HEK293 (cell line): ENCODE measurements around the gene CHMP1B.

Source experiments
- CTCF ChIA-PET: fragments of 350-600 bp; formaldehyde crosslinking; extraction: SDS; loops from one replicate; lab custom pipeline; 2021; ENCODE audit warnings: antibody characterized with exemption; lab: Yijun Ruan, JAX
- POLR2A ChIA-PET: fragments of 300-600 bp; formaldehyde crosslinking; extraction: SDS; loops from one replicate; lab custom pipeline; 2020; ENCODE audit warnings: antibody characterized with exemption, inconsistent platforms; lab: Yijun Ruan, JAX
- H3K27ac ChIP-seq: fragments of 200-500 bp; sonication (Bioruptor generic); 2 replicates; pipeline ENCODE4 v1.5.1; 2014; ENCODE audit warnings: low read depth, low read length, control low read depth, inconsistent platforms; ENCODE audit errors: extremely low read depth
- H3K36me3 ChIP-seq, 2 experiments: fragments of 200-500 bp in 1 of 2; sonication (Bioruptor generic) in 1 of 2; 1 replicate in 1 of 2; 2 replicates in 1 of 2; pipeline ENCODE4 v1.5.1; 2014 to 2017; ENCODE audit warnings: inconsistent platforms in 2 of 2, low read length in 2 of 2; ENCODE audit not compliant: control insufficient read depth in 2 of 2, insufficient read depth in 1 of 2
- H3K4me1 ChIP-seq: fragments of 200-500 bp; sonication (Bioruptor generic); 2 replicates; pipeline ENCODE4 v1.5.1; 2014; ENCODE audit warnings: mild to moderate bottlenecking, low read length, inconsistent platforms; ENCODE audit not compliant: control insufficient read depth, insufficient read depth
- H3K4me3 ChIP-seq: 2 replicates; pipeline ENCODE4 v1.5.1; 2011; ENCODE audit warnings: low read depth, mild to moderate bottlenecking, control low read depth, low read length, moderate library complexity
- H3K9me3 ChIP-seq: fragments of 200-500 bp; sonication (Bioruptor generic); 2 replicates; pipeline ENCODE4 v1.5.1; 2014; ENCODE audit warnings: low read depth, low read length, inconsistent platforms; ENCODE audit not compliant: control insufficient read depth, insufficient read depth
- SALL2 ChIP-seq: fragments of 450-650 bp; formaldehyde crosslinking; IDR thresholded peaks from 2 replicates; pipeline ENCODE4 v1.5.0; 2017; ENCODE audit warnings: missing biosample characterization, mild to moderate bottlenecking, missing genetic modification characterization, borderline replicate concordance
- SP2 ChIP-seq: fragments of 450-650 bp; formaldehyde crosslinking; IDR thresholded peaks from 2 replicates; pipeline ENCODE4 v1.5.1; 2016; ENCODE audit warnings: missing biosample characterization, missing genetic modification characterization
- TCF7L2 ChIP-seq: IDR thresholded peaks from 2 replicates; pipeline ENCODE4 v1.6.1; 2011; ENCODE audit warnings: low read depth, mild to moderate bottlenecking, inconsistent platforms, low read length, moderate library complexity, borderline replicate concordance
- ZNF184 ChIP-seq: fragments of 450-650 bp; IDR thresholded peaks from 2 replicates; pipeline ENCODE4 v1.5.1; 2018; ENCODE audit warnings: missing biosample characterization, mild to moderate bottlenecking, missing genetic modification characterization
- ZNF223 ChIP-seq: fragments of 450-650 bp; formaldehyde crosslinking; IDR thresholded peaks from 2 replicates; pipeline ENCODE4 v1.5.1; 2016; ENCODE audit warnings: missing biosample characterization, missing genetic modification characterization
- ZNF341 ChIP-seq: fragments of 450-650 bp; formaldehyde crosslinking; IDR thresholded peaks from 2 replicates; pipeline ENCODE4; 2016; ENCODE audit warnings: low read depth, missing biosample characterization, missing genetic modification characterization
- ZNF510 ChIP-seq: fragments of 450-650 bp; formaldehyde crosslinking; IDR thresholded peaks from 2 replicates; pipeline ENCODE4 v1.5.1; 2018; ENCODE audit warnings: mild to moderate bottlenecking, missing genetic modification characterization, missing biosample characterization; ENCODE audit not compliant: insufficient replicate concordance
- ZNF544 ChIP-seq: fragments of 450-650 bp; formaldehyde crosslinking; IDR thresholded peaks from 2 replicates; pipeline ENCODE4 v1.5.0; 2017; ENCODE audit warnings: missing biosample characterization, missing genetic modification characterization
- TF ChIP-seq, protein P1 (sequence below): fragments of 450-650 bp; formaldehyde crosslinking; IDR thresholded peaks from 2 replicates; pipeline ENCODE4; 2016; ENCODE audit warnings: missing biosample characterization, missing genetic modification characterization
- TF ChIP-seq, protein P2 (sequence below): IDR thresholded peaks from 2 replicates; pipeline ENCODE4 v1.6.1; 2011; ENCODE audit warnings: mild to moderate bottlenecking, low read depth, low read length, borderline replicate concordance
- TF ChIP-seq, protein P3 (sequence below): fragments of 450-650 bp; formaldehyde crosslinking; IDR thresholded peaks from 2 replicates; pipeline ENCODE4 v1.5.1; 2017; ENCODE audit warnings: missing biosample characterization, missing genetic modification characterization
- TF ChIP-seq, protein P4 (sequence below): fragments of 450-650 bp; formaldehyde crosslinking; IDR thresholded peaks from 2 replicates; pipeline ENCODE4 v1.5.1; 2016; ENCODE audit warnings: missing biosample characterization, missing genetic modification characterization
- TF ChIP-seq, protein P5 (sequence below): fragments of 450-650 bp; formaldehyde crosslinking; IDR thresholded peaks from 2 replicates; pipeline ENCODE4 v1.5.1; 2016; ENCODE audit warnings: missing biosample characterization, missing genetic modification characterization
- TF ChIP-seq, protein P6 (sequence below): fragments of 450-650 bp; formaldehyde crosslinking; IDR thresholded peaks from 2 replicates; pipeline ENCODE4 v1.5.1; 2017; ENCODE audit warnings: missing biosample characterization, mild to moderate bottlenecking, missing genetic modification characterization, moderate library complexity

CHMP1B gene

DNA sequence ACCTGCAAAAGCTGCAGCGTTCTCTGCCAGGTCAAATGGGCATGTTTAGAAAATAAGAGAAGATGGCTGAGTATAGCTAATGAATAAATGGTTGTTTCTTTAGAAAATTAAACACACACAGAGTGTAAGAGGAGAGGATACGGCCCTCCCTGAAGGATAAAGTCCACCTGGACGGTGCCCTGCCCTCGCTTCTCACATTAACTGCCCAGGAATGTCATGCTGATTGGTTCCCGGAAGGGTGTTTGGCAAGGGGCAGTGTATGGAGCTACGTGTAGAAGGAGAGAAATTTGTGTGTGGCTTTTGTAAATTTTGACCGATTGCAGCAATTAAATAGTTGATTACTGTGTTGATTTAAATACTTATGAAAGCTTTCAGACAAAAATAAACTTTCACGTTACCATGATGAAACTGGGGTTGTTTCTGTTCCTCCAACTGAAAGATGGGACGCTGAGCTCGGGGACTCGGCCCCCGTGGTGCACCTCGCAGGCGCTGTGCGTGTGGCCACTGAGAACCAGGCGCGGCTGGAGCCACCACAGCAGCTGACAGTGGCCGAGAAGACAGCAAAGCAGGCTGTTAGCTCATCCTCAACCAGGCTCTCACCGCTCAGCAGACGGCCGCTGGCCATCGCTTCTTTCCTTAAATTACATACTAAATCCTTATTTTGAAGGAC, 34.2 kb downstream of the CHMP1B start:
- no peak overlapping the region for H3K27ac ChIP-seq
- TF ChIP-seq, protein P1, sequence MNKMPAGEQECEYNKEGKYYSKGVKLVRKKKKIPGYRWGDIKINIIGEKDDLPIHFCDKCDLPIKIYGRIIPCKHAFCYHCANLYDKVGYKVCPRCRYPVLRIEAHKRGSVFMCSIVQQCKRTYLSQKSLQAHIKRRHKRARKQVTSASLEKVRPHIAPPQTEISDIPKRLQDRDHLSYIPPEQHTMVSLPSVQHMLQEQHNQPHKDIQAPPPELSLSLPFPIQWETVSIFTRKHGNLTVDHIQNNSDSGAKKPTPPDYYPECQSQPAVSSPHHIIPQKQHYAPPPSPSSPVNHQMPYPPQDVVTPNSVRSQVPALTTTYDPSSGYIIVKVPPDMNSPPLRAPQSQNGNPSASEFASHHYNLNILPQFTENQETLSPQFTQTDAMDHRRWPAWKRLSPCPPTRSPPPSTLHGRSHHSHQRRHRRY (tag by site-specific recombination) = no peak
- TF ChIP-seq ZNF223 (tag by site-specific recombination) (no peak), ZNF184 (tag by site-specific recombination) (no peak), ZNF510 (no peak), ZNF341 (tag by site-specific recombination) (no peak), ZNF544 (tag by site-specific recombination) (no peak), SP2 (no peak), SALL2 (tag by site-specific recombination) (no peak), TCF7L2 (no peak)
- TF ChIP-seq, protein P2, sequence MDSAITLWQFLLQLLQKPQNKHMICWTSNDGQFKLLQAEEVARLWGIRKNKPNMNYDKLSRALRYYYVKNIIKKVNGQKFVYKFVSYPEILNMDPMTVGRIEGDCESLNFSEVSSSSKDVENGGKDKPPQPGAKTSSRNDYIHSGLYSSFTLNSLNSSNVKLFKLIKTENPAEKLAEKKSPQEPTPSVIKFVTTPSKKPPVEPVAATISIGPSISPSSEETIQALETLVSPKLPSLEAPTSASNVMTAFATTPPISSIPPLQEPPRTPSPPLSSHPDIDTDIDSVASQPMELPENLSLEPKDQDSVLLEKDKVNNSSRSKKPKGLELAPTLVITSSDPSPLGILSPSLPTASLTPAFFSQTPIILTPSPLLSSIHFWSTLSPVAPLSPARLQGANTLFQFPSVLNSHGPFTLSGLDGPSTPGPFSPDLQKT = no peak
- TF ChIP-seq, protein P3, sequence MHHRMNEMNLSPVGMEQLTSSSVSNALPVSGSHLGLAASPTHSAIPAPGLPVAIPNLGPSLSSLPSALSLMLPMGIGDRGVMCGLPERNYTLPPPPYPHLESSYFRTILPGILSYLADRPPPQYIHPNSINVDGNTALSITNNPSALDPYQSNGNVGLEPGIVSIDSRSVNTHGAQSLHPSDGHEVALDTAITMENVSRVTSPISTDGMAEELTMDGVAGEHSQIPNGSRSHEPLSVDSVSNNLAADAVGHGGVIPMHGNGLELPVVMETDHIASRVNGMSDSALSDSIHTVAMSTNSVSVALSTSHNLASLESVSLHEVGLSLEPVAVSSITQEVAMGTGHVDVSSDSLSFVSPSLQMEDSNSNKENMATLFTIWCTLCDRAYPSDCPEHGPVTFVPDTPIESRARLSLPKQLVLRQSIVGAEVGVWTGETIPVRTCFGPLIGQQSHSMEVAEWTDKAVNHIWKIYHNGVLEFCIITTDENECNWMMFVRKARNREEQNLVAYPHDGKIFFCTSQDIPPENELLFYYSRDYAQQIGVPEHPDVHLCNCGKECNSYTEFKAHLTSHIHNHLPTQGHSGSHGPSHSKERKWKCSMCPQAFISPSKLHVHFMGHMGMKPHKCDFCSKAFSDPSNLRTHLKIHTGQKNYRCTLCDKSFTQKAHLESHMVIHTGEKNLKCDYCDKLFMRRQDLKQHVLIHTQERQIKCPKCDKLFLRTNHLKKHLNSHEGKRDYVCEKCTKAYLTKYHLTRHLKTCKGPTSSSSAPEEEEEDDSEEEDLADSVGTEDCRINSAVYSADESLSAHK (tag by site-specific recombination) = no peak
- TF ChIP-seq, protein P4, sequence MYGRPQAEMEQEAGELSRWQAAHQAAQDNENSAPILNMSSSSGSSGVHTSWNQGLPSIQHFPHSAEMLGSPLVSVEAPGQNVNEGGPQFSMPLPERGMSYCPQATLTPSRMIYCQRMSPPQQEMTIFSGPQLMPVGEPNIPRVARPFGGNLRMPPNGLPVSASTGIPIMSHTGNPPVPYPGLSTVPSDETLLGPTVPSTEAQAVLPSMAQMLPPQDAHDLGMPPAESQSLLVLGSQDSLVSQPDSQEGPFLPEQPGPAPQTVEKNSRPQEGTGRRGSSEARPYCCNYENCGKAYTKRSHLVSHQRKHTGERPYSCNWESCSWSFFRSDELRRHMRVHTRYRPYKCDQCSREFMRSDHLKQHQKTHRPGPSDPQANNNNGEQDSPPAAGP (tag by site-specific recombination) = no peak
- TF ChIP-seq, protein P5, sequence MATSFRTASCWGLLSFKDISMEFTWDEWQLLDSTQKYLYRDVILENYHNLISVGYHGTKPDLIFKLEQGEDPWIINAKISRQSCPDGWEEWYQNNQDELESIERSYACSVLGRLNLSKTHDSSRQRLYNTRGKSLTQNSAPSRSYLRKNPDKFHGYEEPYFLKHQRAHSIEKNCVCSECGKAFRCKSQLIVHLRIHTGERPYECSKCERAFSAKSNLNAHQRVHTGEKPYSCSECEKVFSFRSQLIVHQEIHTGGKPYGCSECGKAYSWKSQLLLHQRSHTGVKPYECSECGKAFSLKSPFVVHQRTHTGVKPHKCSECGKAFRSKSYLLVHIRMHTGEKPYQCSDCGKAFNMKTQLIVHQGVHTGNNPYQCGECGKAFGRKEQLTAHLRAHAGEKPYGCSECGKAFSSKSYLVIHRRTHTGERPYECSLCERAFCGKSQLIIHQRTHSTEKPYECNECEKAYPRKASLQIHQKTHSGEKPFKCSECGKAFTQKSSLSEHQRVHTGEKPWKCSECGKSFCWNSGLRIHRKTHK (tag by site-specific recombination) = no peak
- TF ChIP-seq, protein P6, sequence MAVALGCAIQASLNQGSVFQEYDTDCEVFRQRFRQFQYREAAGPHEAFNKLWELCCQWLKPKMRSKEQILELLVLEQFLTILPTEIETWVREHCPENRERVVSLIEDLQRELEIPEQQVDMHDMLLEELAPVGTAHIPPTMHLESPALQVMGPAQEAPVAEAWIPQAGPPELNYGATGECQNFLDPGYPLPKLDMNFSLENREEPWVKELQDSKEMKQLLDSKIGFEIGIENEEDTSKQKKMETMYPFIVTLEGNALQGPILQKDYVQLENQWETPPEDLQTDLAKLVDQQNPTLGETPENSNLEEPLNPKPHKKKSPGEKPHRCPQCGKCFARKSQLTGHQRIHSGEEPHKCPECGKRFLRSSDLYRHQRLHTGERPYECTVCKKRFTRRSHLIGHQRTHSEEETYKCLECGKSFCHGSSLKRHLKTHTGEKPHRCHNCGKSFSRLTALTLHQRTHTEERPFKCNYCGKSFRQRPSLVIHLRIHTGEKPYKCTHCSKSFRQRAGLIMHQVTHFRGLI (tag by site-specific recombination) = no peak
- TF ChIP-seq, all 188 proteins: peak for 0
- 0 out of 2 replicates have a peak, but pooled peaks cover 3% of the 10 kb centered on the region for H3K4me1 ChIP-seq
- ChIA-PET CTCF (interaction anchor here (0.6 to 1.5 kb wide), 2 partner anchors 52 to 110 kb away, joined by 3 to 4 read pairs; no protein-coding TSS in a partner anchor), POLR2A (no interaction called here)
- no peak overlapping the region for H3K4me3 ChIP-seq
- H3K9me3 ChIP-seq = no peaks in the 10 kb centered on the region
- peaks cover 3 to 47% of the 10 kb centered on the region in 2 experiments; a peak in 2 of 3 replicates for H3K36me3 ChIP-seq
